ENCODE results near the gene DOCK9.

Gene DOCK9

DNA sequence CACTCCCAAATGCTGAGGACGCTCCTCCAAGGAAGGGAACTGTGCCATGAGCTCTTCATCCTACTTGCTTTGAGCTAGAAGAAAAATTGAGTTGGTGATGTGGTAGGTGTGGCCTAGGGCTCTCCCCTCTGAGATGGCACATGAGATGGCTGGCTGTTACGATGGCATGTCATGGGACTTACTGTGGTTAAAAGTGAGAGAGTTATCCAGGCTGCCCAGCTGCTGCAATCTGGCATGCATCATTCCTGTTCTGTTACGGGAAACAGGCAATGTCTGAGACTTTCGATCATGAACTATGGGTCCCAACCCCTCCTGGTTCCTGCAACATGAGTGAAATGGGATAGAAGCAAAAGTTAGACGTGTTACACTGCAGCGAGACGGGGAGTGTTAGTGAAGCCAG is 132.1 kb downstream of the DOCK9 start:
- H3K27me3 ChIP-seq (ENCODE audit: insufficient read depth, low read depth), result no peaks in the 10 kb centered on the region
- H3K27ac ChIP-seq, result no peak overlapping the region
- no peak overlapping the region for H3K4me3 ChIP-seq (IDR thresholded peaks at IDR 0.05; ENCODE audit: insufficient read depth, low read depth, low read length)
- no peak overlapping the region for H3K4me2 ChIP-seq
- no peaks in the 10 kb centered on the region for H4K20me1 ChIP-seq (ENCODE audit: insufficient read depth)
- no peaks in the 10 kb centered on the region for H3K79me2 ChIP-seq (ENCODE audit: insufficient read depth, low read depth)
- TF ChIP-seq, protein P1, sequence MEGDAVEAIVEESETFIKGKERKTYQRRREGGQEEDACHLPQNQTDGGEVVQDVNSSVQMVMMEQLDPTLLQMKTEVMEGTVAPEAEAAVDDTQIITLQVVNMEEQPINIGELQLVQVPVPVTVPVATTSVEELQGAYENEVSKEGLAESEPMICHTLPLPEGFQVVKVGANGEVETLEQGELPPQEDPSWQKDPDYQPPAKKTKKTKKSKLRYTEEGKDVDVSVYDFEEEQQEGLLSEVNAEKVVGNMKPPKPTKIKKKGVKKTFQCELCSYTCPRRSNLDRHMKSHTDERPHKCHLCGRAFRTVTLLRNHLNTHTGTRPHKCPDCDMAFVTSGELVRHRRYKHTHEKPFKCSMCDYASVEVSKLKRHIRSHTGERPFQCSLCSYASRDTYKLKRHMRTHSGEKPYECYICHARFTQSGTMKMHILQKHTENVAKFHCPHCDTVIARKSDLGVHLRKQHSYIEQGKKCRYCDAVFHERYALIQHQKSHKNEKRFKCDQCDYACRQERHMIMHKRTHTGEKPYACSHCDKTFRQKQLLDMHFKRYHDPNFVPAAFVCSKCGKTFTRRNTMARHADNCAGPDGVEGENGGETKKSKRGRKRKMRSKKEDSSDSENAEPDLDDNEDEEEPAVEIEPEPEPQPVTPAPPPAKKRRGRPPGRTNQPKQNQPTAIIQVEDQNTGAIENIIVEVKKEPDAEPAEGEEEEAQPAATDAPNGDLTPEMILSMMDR (conservative IDR thresholded peaks at IDR 0.05; ENCODE audit: low read depth, low read length), result no peak
- H3K36me3 ChIP-seq (ENCODE audit: insufficient read depth), result no peaks in the 10 kb centered on the region
- H3K9ac ChIP-seq, result no peak overlapping the region
- H2AFZ ChIP-seq (ENCODE audit: low read depth), result no peak overlapping the region
- peaks cover 9% of the 10 kb centered on the region for H3K4me1 ChIP-seq (ENCODE audit: low read depth, poor library complexity, severe bottlenecking)

GRCh38 chr13:98844021-98844420 is 133.8 kb downstream of the DOCK9 start:
- TF ChIP-seq, protein P1 (conservative IDR thresholded peaks at IDR 0.05; ENCODE audit: low read depth, low read length), result no peak
- H3K79me2 ChIP-seq (ENCODE audit: insufficient read depth, low read depth), result no peaks in the 10 kb centered on the region
- peaks cover 20% of the 10 kb centered on the region for H3K4me1 ChIP-seq (ENCODE audit: low read depth, poor library complexity, severe bottlenecking)
- H4K20me1 ChIP-seq (ENCODE audit: insufficient read depth), result no peaks in the 10 kb centered on the region
- H3K4me3 ChIP-seq (IDR thresholded peaks at IDR 0.05; ENCODE audit: insufficient read depth, low read depth, low read length), result no peak overlapping the region
- H3K27ac ChIP-seq, result no peak overlapping the region
- H2AFZ ChIP-seq (ENCODE audit: low read depth), result no peak overlapping the region
- H3K9ac ChIP-seq, result no peak overlapping the region
- no peaks in the 10 kb centered on the region for H3K36me3 ChIP-seq (ENCODE audit: insufficient read depth)
- no peaks in the 10 kb centered on the region for H3K27me3 ChIP-seq (ENCODE audit: insufficient read depth, low read depth)
- no peak overlapping the region for H3K4me2 ChIP-seq

GRCh38 chr13:98843482-98843877 is 134.4 kb downstream of the DOCK9 start:
- TF ChIP-seq, protein P1 (conservative IDR thresholded peaks at IDR 0.05; ENCODE audit: low read depth, low read length), result no peak
- Histone ChIP-seq H3K36me3 (ENCODE audit: insufficient read depth) (no peaks in the 10 kb centered on the region), H3K27me3 (ENCODE audit: insufficient read depth, low read depth) (no peaks in the 10 kb centered on the region), H3K4me1 (ENCODE audit: low read depth, poor library complexity, severe bottlenecking) (peaks cover 20% of the 10 kb centered on the region), H3K4me3 (IDR thresholded peaks at IDR 0.05; ENCODE audit: insufficient read depth, low read depth, low read length) (no peak overlapping the region), H2AFZ (ENCODE audit: low read depth) (no peak overlapping the region), H3K4me2 (no peak overlapping the region), H3K27ac (no peak overlapping the region), H4K20me1 (ENCODE audit: insufficient read depth) (no peaks in the 10 kb centered on the region), H3K9ac (no peak overlapping the region), H3K79me2 (ENCODE audit: insufficient read depth, low read depth) (no peaks in the 10 kb centered on the region)

DNA sequence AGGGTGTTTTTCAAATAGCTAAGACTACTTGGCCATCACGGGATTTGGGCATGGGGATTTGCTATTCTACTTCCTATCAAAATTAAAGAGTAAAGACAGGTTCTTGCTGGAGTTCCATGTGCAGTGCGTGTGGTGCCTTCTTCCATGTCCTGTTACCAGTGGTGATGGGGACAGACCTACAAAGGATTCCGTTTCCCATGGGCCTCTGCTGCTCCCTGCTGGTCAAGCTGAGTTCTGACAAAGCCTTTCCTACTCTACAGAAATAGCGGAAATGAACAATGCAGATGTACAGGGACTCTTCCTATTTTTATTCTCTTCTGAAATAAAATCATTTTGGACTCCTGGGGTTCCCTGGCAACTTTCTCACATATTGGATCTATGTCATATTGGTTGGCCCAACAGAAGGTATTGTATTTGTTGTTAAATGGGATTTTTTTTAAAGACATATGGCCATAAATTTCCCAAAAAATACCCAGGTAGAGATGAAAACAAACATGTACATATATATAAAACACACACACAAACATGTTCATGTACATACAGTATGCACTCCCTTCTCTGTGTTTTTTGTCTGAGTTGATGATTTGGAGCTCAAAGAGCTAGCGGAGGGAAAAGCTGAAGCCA is 134.9 kb downstream of the DOCK9 start:
- Histone ChIP-seq H3K36me3 (ENCODE audit: insufficient read depth) (no peaks in the 10 kb centered on the region), H3K4me3 (IDR thresholded peaks at IDR 0.05; ENCODE audit: insufficient read depth, low read depth, low read length) (no peak overlapping the region), H3K4me2 (no peak overlapping the region), H2AFZ (ENCODE audit: low read depth) (no peak overlapping the region), H3K27me3 (ENCODE audit: insufficient read depth, low read depth) (no peaks in the 10 kb centered on the region), H4K20me1 (ENCODE audit: insufficient read depth) (no peaks in the 10 kb centered on the region), H3K9ac (no peak overlapping the region), H3K4me1 (ENCODE audit: low read depth, poor library complexity, severe bottlenecking) (peaks cover 20% of the 10 kb centered on the region), H3K79me2 (ENCODE audit: insufficient read depth, low read depth) (no peaks in the 10 kb centered on the region), H3K27ac (no peak overlapping the region)
- TF ChIP-seq, protein P1 (conservative IDR thresholded peaks at IDR 0.05; ENCODE audit: low read depth, low read length), result peak; percentile 74
